Activated T-helper 1 cell treated with anti-CD3 and anti-CD28 coated beads, Interleukin-2, amount 50 U/mL, for 16 hours (primary cell): Measurements from ENCODE around the gene ARGLU1.
"Not testable (repeated sequence)": the region's sequence is repeated elsewhere in the genome, so short reads cannot be mapped to it uniquely, and the experiment has no call there.

Source experiments
- DNase-seq, 2 donors: peaks; one replicate each; pipeline ENCODE4 v3.0.0-alpha.2; 2020; ENCODE audit warnings: low read depth in 1 of 2, low spot score in 1 of 2

ARGLU1 gene

DNA sequence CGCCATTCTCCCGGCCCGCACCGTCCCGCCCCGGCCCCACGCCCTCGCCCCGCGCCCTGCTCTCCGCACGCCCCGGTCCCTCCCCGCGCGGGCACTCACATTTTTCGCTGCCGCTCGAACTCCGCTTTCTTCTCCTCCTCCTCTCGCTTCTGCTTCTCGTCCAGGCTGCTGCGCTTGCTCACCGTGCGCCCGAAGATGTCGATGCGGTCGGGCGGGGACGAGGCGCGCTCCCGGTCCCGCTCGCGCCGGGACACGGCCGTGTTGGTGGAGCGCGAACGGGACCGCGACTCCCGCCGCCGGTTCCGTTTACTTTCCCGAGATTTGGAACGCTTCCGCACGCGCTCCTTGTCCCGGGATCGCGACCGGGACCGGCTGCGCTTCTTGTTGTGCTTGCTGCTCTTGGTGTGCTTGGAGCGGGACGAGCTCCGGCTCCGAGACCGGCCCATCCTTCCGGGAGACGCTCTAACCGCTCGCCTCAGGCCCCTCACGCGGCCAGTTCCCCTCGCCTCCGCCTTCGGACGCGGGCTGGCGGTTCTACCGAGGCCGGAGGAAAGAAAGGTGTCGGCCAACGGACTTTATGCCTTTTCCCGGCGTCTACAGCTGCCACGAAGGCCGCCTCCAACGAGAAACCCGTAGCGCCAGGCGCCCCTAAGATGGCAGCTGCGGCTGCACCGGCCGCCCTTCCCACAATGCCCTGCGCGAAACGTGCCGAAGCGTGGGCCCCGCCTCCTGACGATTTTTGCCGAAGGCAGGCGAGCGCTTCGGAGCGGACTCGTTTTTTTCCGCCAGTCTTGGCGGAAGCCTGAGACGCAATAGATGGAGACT, at the start of gene ARGLU1:
ARGLU1 (minus strand) TSS at position 664 of the 825 bp plus-strand sequence; CDS start at position 446, 218 bp downstream.
- peak; percentile 94 for DNase-seq

- DNase-seq = no peak
Observed at GRCh38 chr13:106617561-106617960, 49.6 kb upstream of the ARGLU1 start.

- DNase-seq = no peak
Observed at GRCh38 chr13:106616729-106617128, 48.8 kb upstream of the ARGLU1 start.

- DNase-seq = no peak
Observed at GRCh38 chr13:106614874-106615273, 46.9 kb upstream of the ARGLU1 start.

DNA sequence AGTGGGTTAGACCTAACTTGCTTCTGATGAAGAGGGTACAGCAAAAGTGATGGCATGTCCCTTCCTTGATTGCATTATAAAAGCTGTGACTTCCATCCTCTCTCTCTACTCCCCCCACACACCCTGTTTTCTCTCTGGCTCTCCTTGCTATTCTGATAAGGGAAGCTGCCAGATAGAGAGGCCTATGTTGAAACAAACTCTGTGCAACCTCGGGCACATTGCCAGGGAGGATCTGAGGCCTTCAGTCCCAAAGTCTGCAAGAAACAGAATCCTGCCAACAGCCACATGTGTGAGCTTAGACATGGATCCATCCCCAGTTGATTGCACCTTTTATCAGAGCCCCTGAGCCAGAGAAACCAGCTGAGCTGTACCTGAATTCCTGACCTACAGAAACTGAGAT, 44.8 kb upstream of the ARGLU1 start:
- no peak for DNase-seq

GRCh38 chr13:106610486-106610885, 42.5 kb upstream of the ARGLU1 start:
- DNase-seq = no peak

GRCh38 chr13:106609116-106609515, 41.2 kb upstream of the ARGLU1 start:
- no peak for DNase-seq

DNA sequence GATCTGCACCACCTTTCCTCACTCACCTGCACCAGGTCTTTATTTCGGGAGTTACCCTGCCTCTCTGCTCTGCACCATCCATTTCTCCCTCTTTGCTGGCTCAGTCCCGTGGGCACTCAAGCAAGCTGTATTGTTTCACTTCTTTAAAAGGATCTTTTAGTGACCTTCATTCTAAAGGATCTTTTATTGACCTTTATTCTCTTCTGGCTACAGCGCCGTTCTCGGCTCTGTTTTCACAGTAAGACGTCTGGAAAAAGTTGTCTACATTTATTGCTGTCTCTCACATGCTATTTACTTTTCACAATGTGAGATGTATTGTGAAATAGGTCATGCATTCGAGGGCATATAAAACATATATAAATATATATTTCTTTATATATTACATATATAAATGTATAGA, 35.6 kb upstream of the ARGLU1 start:
- DNase-seq = no peak

DNA sequence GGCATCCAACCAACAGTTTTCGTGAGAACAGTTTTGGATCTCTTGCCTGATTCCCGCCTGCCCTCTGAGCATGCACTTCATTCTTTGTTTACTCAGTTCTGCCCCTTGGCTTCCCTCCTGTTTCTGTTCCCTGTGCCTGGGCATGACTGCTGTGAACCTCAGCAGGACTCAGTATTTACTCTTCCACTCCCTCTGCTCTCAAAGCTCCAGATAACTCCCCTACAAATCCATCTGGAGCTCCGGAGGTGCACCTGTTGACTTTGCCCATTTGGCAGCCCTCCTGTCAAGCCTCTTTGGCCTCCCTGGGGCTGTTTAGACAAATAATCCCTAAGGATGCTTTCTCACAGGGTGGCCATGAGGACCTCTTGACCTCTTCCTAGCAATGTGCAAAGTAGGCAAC, 34.2 kb upstream of the ARGLU1 start:
- no peak for DNase-seq

DNA sequence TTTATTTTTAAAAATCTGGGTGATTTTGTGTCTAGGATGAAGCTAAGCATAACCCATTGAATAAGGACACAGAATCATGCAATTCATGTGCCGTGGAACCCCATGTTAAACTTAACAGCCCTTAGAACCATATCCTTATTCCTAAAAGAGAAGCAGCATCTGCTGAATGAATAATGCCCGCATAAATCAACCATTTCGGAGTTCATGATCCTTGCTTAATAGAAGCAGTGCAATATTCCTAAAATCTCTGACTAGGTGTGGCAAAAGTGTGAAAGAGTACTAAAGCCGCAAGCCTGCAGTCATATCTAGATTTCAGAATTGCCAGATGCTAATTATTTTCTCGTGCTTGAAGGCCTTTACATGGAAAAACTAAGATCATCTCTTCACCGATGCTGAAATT, 33.6 kb upstream of the ARGLU1 start:
- no peak for DNase-seq

- DNase-seq = not testable (repeated sequence)
Observed at GRCh38 chr13:106600798-106601135, 32.8 kb upstream of the ARGLU1 start.

DNA sequence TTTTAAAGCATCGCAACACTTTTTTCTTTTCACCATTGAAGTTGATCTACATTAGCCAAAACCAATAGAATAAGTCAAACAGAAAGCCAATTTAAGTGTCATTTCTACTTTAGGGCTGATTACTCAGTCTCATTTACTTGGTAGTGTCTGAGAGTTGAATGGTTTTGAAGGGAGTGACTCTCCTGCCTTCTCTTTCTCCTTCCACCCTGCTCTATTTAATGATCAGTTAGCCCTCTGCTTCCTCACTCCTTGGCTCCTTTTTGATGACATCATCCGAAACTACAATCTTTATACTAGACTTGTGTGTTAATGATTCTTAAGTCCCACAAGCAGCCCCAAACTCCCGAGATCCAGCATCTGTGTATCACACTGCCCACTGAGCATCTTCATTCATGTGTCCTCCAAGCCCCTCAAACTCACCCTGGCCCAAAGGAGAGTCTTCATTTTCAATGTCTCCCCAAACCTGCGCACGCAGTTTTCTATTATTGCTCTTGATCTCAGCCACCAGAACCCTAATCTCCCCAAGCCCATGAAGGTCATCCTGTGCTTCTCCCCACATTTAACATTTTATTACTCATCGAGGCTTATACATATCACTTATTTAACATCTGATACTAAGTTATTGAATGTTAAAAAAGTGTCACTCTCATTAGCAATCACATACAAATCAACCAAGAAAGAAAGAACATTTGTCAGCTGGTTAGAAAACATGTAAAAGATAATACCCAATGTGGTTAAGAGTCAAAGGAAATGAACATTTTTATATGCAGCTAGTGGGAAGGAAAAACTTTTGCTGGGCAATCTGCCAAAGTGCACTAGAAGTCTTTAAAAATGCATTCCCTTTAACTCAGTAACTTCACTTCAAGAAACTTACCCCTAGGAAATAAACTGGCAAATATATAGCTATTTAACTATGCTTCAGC, 32.2 kb upstream of the ARGLU1 start:
- DNase-seq = no peak

GRCh38 chr13:106597749-106598395, 29.9 kb upstream of the ARGLU1 start:
- DNase-seq = no peak

- DNase-seq = no peak
Observed at GRCh38 chr13:106597186-106597585, 29.2 kb upstream of the ARGLU1 start.

DNA sequence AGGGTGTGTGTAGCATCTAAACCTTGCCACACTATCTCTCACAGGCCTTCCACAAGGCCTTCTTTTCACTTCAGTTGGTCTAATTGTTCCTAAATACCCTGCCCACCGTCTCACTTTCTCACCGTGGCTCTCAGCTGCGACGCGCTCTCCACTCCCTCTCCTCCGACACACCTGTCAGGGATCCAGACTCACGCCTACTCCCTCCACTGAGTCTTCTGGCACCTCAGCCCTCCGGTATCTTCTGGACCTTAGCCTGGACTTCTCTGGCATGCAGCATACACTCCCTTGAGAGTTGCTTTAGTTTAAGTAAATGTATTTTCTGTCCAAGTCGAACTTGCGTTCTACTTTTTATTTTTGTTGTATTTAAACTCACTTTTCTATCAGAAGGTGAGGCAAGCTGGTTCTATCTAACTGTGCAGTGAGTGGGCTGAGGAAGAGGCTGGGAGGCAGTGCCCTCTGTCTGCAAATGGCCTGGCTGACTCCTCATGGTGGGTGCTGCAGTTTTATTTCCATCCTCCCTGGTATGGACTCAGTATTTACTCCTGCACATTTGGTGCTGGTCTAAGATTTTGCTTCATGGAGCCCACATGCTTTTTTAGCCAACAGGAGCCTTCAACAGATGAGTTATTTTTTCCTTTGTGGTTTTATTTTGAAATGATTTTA, 28.5 kb upstream of the ARGLU1 start:
- DNase-seq = no peak

DNA sequence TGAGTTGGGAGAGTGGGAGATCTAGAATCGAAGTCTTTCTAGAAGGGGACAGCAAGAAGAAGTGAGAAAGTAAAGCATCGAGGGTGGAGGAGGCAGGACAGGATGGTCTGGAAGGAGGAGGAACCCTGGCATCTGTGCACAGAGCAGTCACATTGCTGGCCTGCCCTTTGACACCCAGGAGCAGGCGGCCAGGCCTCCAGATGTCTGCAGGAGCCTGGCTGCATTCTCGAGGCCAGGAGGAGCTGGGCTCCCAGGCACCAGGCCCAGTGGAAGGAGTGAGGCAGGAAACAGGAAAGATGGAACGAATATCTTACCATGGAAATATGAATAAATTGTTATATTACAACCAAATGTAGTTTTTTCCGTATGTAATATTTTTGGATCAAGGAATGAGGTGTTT, 27.7 kb upstream of the ARGLU1 start:
- DNase-seq = no peak

- DNase-seq = no peak
Observed at GRCh38 chr13:106594980-106595379, 27.0 kb upstream of the ARGLU1 start.

GRCh38 chr13:106593132-106593531, 25.2 kb upstream of the ARGLU1 start:
- no peak for DNase-seq

GRCh38 chr13:106591299-106591698, 23.4 kb upstream of the ARGLU1 start:
- no peak for DNase-seq

DNA sequence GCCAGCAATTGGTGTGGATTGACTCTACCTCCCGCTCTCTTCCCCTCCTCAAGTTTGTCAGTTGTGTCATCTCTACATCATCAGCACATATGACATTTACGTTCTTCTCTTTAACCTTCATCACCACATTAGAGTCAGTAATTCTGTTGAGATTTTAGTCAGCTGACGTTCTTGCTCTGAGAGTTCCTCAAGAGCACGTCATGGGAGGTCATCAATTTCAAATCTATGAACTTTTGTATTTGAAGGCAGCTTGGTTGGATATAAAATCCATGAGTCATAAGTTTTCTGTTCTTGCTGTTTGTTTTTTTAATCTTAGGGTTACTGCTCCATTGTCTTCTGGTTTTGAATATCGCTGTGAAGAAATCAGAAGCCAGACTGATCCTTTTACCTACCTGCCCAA, 21.8 kb upstream of the ARGLU1 start:
- no peak for DNase-seq

GRCh38 chr13:106588367-106588766, 20.4 kb upstream of the ARGLU1 start:
- DNase-seq = no peak
